NCI-H526 treated with DMSO at 0.1 percent for 48 hours (cell line): ENCODE data around the gene HECTD2.
"Not testable (repeated sequence)": the region's sequence is repeated elsewhere in the genome, so short reads cannot be mapped to it uniquely, and the experiment has no call there.

Experiments
- DNase-seq: peaks from one replicate; lab custom pipeline; 2025; lab: John Stamatoyannopoulos, UW

The HECTD2 gene

DNA sequence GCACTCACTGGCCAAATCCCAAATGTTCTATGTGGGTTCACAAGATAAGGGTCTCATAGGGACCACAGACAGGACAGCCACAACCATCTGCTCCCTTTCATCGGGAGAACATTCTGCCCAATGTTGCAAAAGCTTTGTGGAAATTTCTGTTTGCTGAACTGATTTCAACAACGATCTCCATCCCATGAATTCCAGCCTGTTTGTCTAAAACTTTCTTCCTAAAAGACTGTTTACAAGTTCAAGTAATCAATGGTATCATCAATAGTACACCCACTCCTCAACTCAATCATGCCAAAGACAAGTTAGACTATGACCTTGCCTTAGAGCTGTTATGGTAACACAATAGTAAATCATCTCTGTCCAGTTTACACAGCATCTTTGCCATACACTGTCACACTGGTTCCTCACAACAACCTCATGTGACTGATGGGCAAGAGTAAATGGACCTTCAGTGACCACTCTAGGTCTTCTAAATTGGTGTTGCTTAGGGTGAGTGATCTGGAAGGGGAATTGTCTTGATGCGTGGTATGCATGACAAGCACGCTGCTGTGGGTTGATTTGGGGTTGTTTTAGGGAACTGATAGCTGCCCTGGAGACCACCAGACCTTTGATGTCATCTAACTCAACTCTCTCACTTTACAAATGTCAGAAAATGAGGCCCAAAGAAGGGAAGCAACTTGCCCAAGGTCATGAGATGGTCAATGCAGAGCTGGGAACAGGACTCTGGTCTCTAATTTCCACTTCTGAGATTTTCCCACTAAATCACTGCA lies 127.7 kb downstream of the HECTD2 start:
- no peak for DNase-seq

GRCh38 chr10:91539930-91540329 lies 129.8 kb downstream of the HECTD2 start:
- DNase-seq = no peak

GRCh38 chr10:91540733-91541132 lies 130.6 kb downstream of the HECTD2 start:
- no peak for DNase-seq

DNA sequence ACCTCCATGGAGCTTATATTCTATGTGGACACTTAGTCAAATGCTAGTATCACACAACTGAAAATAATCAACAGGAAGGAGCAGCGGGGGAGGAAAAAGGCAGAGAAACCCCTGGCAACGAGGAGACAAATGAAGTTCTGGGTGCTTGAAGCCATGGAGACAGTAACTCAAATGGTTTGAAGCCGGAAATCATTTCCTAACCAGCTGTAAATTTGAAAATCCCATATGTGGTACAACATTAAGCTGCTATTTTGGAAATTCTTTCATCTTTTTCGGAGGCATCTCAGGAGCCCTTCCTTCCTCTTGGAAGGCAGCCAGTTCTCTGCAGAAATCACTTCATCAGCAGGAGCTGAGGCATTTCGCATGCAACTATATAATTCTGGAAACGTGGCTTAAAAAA lies 131.3 kb downstream of the HECTD2 start:
- DNase-seq = no peak

DNA sequence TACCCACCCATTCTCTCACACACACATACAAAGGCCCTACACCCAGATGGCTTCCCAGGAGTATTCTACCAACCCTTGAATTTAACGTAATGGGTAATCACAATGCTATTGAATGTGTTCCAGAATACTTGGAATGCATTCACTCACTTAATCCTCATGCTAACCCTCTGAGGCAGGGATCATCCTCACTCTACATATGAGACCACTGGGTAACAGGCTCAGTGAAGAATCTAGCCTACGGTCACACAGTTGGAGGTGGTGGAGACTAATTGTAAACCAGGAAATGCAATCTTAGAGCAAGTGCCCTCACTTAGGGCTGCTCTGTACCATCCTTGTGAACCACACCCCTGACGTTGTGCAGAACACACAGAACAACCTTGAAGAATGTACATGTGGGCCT lies 135.2 kb downstream of the HECTD2 start:
- DNase-seq = no peak

DNA sequence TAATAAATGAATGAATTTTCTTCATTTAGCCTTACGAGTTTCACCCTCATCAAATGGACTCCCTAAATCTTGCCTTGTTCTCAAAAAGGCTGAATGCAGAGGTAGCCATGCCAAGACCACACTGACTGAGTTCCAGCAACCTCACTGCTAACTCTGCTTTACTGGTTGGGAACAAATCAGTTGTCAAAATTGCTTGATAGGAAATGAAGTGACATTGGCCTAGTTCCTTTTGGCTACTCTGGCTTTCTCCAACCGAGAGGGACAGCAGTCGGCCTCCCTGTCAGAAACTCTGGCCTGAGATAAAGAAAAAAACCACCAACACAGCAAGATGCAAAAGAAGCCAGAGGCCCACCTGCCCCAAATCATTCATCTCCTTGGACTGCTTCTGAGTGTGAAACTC lies 135.7 kb downstream of the HECTD2 start:
- DNase-seq = no peak

DNA sequence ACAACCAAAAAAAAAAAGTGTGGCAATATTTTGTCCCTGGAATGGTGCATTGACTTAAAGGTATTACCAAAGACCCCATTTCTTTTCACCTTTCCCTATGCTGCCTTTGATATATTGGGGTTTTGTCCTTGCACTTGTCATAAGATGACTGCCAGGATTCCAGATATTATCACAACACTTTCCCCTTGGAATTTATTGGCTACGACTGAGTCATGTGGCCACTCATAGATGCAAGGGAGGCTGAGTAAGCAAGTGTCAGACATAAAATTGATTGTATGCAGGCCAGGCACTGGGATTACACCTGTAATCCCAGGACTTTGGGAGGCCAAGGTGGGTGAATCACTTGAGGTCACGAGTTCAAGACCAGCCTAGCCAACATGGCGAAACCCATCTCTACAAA lies 139.1 kb downstream of the HECTD2 start:
- DNase-seq = no peak

DNA sequence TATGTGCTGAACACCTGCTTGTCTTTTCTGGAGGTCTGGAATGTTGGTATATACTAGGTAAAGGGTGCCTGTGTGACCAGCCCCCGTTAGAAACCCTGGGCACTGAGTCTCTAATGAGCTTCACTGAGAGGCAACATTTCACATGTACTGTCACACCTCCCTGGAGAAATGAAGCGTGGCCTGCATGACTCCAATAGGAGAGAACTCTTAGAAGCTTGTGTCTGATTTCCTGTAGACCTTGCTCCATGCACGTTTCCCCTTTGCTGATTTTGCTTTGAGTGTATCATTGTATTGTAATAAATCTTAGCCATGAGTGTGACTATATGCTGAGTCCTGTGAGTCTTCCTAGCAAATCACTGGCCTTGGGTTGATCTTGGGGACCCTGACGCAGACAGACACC lies 139.9 kb downstream of the HECTD2 start:
- no peak for DNase-seq

DNA sequence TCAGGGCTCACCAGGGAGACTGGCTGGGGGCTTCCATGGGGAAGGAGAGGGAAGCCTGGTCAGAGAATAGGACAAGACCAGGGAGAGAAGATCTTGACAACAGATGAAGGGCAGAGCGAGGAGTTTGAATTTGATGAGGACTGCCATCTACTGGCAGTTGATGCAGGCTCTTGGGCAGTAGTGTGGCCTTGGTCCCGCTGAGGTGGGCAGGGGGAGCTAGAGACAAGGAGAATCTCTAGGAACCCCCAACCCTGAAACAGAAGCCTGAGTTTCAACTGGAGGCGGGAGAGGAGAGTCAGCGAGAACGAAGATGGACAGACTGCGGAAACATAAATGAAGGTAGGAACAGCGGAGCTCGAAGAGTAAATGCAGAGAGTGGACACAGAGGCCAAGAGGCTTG lies 141.7 kb downstream of the HECTD2 start:
- peak; percentile 38 for DNase-seq

DNA sequence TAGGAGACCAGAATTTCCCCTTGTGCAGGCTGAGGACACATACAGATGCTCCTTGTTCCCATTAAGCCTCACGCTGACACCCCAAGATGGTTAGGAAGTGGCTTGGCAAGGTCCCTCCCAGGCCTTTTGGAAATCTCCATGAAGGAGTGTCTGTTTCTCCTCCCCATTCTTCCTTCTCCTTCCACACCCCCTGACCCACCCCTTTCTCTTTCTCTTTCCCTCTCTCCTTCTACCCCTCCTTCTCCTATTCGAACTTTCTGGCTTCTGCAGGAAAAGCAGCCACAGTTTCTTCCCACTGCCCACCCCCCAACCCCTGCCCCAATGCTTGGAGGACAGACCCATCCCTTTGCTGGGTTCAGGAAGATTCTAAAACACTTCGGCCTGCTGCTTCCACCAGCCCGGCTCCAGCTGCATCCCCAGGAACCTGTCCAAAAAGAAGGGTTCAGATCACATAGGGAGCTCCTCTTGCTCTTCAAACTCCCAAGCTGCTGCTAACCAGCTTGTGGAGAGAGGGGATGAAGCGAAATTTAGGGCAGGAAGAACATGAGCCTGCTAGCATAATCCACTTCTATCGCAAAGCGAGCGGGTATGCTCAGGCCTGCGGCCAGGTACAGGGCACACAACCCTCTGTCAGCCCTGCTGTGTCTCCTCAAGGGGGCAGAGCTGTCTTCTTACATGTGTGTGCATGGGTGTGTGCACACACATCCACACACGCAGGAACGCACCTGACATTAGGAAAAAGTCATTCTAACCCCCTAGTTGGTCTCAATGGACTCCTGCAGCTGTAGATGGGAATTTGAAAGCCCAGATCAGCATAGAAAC lies 142.3 kb downstream of the HECTD2 start:
- DNase-seq = no peak

DNA sequence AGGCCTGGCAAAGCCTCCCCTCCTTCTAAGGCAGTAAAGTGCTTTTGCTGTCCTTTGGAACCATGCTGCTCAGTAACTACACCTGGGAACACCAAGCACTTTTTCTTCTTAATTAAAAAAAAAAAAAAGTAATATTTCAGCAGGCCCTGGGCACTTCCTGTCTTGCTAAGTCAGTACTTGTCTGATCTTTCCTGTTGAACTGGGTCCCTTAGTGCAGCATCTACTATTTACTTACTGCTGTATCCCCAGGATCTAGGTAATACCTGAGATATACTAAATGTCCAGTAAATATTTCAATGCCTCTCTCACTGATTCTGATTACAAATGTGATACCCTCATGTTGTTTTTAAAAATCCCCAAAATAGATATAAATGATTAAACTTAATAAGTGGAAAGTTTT lies 145.3 kb downstream of the HECTD2 start:
- DNase-seq = no peak

DNA sequence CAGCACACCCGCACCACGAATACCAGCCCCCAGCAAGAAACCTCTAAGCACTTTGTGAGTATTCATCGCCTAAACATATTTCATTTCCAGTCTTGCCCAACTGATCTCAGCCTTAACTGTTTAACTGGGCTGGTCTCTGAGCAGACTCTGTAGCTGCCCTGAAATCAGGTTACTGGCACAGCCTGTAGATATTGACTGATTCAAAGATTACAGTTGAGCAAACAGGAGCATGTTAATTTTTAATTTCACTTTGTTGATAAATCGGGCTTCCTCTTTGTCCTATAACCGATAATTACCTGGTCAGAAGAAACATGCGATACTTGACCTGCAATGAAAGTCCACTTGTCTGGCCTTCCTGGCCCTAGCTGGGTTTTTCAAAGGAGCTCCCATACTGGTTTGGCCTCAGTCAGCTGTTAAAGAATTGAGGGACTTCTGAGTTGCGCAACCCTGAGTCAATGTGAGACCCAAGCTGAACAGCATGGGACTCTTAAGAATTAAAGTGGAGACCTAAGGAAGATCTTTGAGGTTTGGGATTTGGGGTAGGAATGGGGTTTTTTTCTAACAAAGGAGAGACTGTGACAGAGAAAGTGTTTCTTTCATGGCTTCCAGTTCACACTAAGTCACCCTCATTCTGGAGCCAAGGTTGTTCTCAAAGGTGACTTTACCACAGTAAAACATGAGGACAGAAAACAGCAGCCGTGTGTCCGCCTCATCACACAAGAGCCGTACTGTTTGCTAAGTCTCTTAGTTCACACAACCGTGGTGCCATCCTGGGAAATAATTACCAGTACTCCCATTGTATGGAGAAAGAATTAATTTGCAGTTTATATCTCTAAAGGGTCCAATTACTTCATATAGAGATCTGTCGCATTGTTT lies 146.8 kb downstream of the HECTD2 start:
- DNase-seq = no peak

- no peak for DNase-seq
These were observed 147.5 kb downstream of the HECTD2 start for GRCh38 chr10:91557651-91558111.

DNA sequence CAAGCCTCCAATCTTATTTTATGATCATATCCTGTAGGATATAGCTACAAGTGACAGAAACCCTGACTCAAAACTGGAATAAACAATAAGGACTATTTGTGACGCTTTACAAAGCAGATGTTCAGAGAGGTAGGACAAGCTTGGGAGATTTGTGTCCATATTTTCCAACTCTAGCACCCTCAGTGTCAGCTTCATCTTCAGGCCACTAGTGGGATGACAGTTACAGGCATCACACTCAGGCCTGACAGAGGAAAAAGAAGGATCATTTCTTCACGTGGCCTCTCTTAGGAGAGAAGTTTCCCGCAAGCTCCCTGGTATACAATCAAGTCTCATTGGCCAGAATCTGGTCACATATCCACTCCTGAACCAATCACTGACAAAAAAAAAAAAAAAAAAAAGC lies 148.3 kb downstream of the HECTD2 start:
- no peak for DNase-seq

- no peak for DNase-seq
These were observed 149.0 kb downstream of the HECTD2 start for GRCh38 chr10:91559169-91559568.

DNA sequence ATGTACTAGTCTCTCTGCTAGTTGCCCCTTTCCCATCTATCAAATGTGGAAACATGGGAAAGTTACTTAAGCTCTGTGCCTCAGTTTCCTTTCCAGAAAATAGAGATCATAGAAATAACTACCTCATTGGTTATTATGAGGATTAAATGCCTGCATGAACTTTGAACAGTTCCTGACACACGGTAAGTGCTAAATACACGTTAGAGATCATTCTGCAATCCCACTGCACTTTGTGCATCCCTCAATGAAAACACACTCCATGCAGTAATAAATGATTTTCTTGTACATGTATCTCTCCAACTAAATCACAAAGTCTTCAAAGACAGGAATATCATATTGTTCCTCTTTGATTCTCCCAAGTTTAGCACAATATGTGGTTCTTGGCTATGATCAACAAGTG lies 149.6 kb downstream of the HECTD2 start:
- DNase-seq = no peak

DNA sequence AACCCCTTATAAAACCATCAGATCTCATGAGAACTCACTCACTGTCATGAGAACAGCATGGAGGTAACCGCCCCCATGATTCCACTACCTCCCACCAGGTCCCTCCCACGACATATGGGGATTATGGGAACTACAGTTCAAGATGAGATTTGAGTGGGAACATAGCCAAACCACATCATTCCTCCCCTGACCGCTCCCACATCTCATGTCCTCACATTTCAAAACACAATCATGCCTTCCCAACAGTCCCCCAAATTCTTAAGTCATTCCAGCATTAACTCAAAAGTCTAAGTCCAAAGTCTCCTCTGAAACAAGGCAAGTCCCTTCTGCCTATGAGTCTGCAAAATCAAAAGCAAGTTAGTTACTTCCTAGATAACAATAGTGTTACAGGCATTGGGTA lies 150.7 kb downstream of the HECTD2 start:
- not testable (repeated sequence) for DNase-seq

- DNase-seq = no peak
These were observed 152.9 kb downstream of the HECTD2 start for GRCh38 chr10:91562839-91563581.

- DNase-seq = no peak
These were observed 153.9 kb downstream of the HECTD2 start for GRCh38 chr10:91564026-91564425.
